ENCODE measurements around the gene SPHK2. TPM values are rescaled to one million over a fixed set of nuclear protein-coding genes. Genes with fewer than 3 reads are reported as not detected.
"Not testable (repeated sequence)": the region's sequence is repeated elsewhere in the genome, so short reads cannot be mapped to it uniquely, and the experiment has no call there.

SPHK2 gene
- total RNA-seq, 1 donor from 2014 or later = 7.2 TPM

- peaks cover 6% of the 10 kb centered on the region for H3K27me3 Mint-ChIP-seq (ENCODE audit: insufficient read depth, low read depth)
These were observed 57.6 kb downstream of the SPHK2 start for GRCh38 chr19:48676887-48677286.

DNA sequence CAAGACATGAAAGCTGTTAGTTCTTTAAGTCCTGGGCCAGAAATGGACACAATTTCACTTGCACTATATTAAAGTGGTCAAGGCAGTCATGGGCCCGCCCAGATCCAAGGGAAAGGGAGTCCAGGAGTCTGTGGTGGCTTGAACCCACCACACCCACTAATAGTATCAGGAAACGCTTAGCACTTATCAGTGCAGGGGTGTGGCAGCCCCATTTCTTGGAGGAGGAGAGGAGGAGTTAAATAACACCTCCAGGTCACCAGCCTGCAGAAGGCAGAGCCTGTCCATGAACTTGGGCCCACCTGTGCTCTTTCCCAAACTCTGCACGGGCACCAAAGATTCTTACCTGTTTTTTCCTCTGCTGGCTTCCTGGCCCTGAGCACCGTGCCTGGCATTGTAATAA, 58.9 kb downstream of the SPHK2 start:
- no peak for TF ChIP-seq EZH2 (IDR thresholded peaks at IDR 0.05)
- no peak for TF ChIP-seq CTCF (IDR thresholded peaks at IDR 0.05)
- no peak for TF ChIP-seq EZH2phosphoT487 (IDR thresholded peaks at IDR 0.05)
- H3K4me3 Mint-ChIP-seq = no peak overlapping the region
- no peak for DNase-seq (ENCODE audit: low spot score)

More at GRCh38 chr19:48676887-48677286, 57.6 kb downstream of the SPHK2 start:
- no peak overlapping the region for H3K4me3 Mint-ChIP-seq
- peaks cover 25% of the 10 kb centered on the region for H3K4me1 Mint-ChIP-seq
- peaks cover 16% of the 10 kb centered on the region for H3K27me3 ChIP-seq
- no peak overlapping the region for H3K4me3 ChIP-seq
- no peak overlapping the region for H3K27ac Mint-ChIP-seq
- H3K9me3 Mint-ChIP-seq = no peaks in the 10 kb centered on the region
- no peak for DNase-seq (ENCODE audit: low spot score)
- no peak overlapping the region for H3K27ac ChIP-seq
- H2AFZ ChIP-seq (replicated peaks) = no peak overlapping the region
- H4K20me1 ChIP-seq (ENCODE audit: low read depth) = no peaks in the 10 kb centered on the region
- H3K9ac ChIP-seq = no peak overlapping the region
- H3K79me2 ChIP-seq (ENCODE audit: low read depth) = no peaks in the 10 kb centered on the region
- H3K9me3 ChIP-seq (ENCODE audit: low read depth) = no peaks in the 10 kb centered on the region
- H3F3A ChIP-seq (ENCODE audit: low read depth) = peaks cover 9% of the 10 kb centered on the region
- TF ChIP-seq EZH2phosphoT487 (IDR thresholded peaks at IDR 0.05) = no peak
- no peak for TF ChIP-seq EZH2 (IDR thresholded peaks at IDR 0.05)
- no peak for TF ChIP-seq CTCF (IDR thresholded peaks at IDR 0.05)
- no peaks in the 10 kb centered on the region for H3K36me3 ChIP-seq
- H3K36me3 Mint-ChIP-seq = no peaks in the 10 kb centered on the region
- peaks cover 25% of the 10 kb centered on the region for H3K4me1 ChIP-seq
- no peak overlapping the region for H3K4me2 ChIP-seq

GRCh38 chr19:48680006-48680405, 60.7 kb downstream of the SPHK2 start:
- H3F3A ChIP-seq (ENCODE audit: low read depth); H3K27me3 ChIP-seq; H4K20me1 ChIP-seq (ENCODE audit: low read depth); H3K79me2 ChIP-seq (ENCODE audit: low read depth); H3K9me3 Mint-ChIP-seq; H2AFZ ChIP-seq (replicated peaks); DNase-seq (ENCODE audit: low spot score); H3K27ac ChIP-seq; H3K4me1 ChIP-seq; H3K36me3 ChIP-seq; H3K4me2 ChIP-seq; H3K36me3 Mint-ChIP-seq; H3K27ac Mint-ChIP-seq; H3K27me3 Mint-ChIP-seq (ENCODE audit: insufficient read depth, low read depth); H3K9ac ChIP-seq; H3K9me3 ChIP-seq (ENCODE audit: low read depth); H3K4me3 ChIP-seq; H3K4me3 Mint-ChIP-seq: not testable (repeated sequence)
- H3K4me1 Mint-ChIP-seq = peaks cover 10% of the 10 kb centered on the region

More for the DNA sequence above, 58.9 kb downstream of the SPHK2 start:
- no peak overlapping the region for H3K27ac Mint-ChIP-seq
- no peaks in the 10 kb centered on the region for H3K36me3 ChIP-seq
- H3K4me1 ChIP-seq = peaks cover 20% of the 10 kb centered on the region
- H2AFZ ChIP-seq (replicated peaks) = no peak overlapping the region
- H4K20me1 ChIP-seq (ENCODE audit: low read depth) = no peaks in the 10 kb centered on the region
- peaks cover 6% of the 10 kb centered on the region for H3K27me3 Mint-ChIP-seq (ENCODE audit: insufficient read depth, low read depth)
- no peaks in the 10 kb centered on the region for H3K36me3 Mint-ChIP-seq
- no peak overlapping the region for H3K27ac ChIP-seq
- H3K4me2 ChIP-seq = no peak overlapping the region
- no peak overlapping the region for H3K9ac ChIP-seq
- H3F3A ChIP-seq (ENCODE audit: low read depth) = peaks cover 9% of the 10 kb centered on the region
- H3K4me1 Mint-ChIP-seq = peaks cover 21% of the 10 kb centered on the region
- no peak overlapping the region for H3K4me3 ChIP-seq
- H3K9me3 Mint-ChIP-seq = no peaks in the 10 kb centered on the region
- no peaks in the 10 kb centered on the region for H3K79me2 ChIP-seq (ENCODE audit: low read depth)
- peaks cover 16% of the 10 kb centered on the region for H3K27me3 ChIP-seq
- H3K9me3 ChIP-seq (ENCODE audit: low read depth) = no peaks in the 10 kb centered on the region

Other genes with a start within 250 kb of the SPHK2 start
- 106 and 161 TPM in 2 replicates for gene KDELR1, start 228.0 kb upstream of the SPHK2 start, total RNA-seq (ENCODE audit: low replicate concordance)
- 0.28 and 0.45 TPM in 2 replicates for gene GRIN2D, start 225.8 kb upstream of the SPHK2 start, total RNA-seq (ENCODE audit: low replicate concordance)
- 10.6 and 31.5 TPM in 2 replicates for gene GRWD1, start 173.5 kb upstream of the SPHK2 start, total RNA-seq (ENCODE audit: low replicate concordance)
- 0.69 and 0.74 TPM in 2 replicates for gene KCNJ14, start 163.9 kb upstream of the SPHK2 start, total RNA-seq (ENCODE audit: low replicate concordance)
- 50.3 and 107 TPM in 2 replicates for gene CYTH2, start 150.1 kb upstream of the SPHK2 start, total RNA-seq (ENCODE audit: low replicate concordance)
- gene LMTK3, start 107.7 kb upstream of the SPHK2 start, total RNA-seq (ENCODE audit: low replicate concordance) = 0.02 and 3.5 TPM in 2 replicates
- gene SULT2B1, start 67.3 kb upstream of the SPHK2 start, total RNA-seq (ENCODE audit: low replicate concordance) = 1.6 TPM in 1 of 2 replicates, not detected in the other
- not detected in 2 replicates for gene SPACA4, start 12.8 kb upstream of the SPHK2 start, total RNA-seq (ENCODE audit: low replicate concordance)
- gene FAM83E, start 4.4 kb upstream of the SPHK2 start, total RNA-seq (ENCODE audit: low replicate concordance) = 0.06 and 2.6 TPM in 2 replicates
- 1,962 and 2,391 TPM in 2 replicates for gene RPL18, start 328 bp upstream of the SPHK2 start, total RNA-seq (ENCODE audit: low replicate concordance)
- gene DBP, start 17.9 kb downstream of the SPHK2 start, total RNA-seq (ENCODE audit: low replicate concordance) = 7.4 and 10.3 TPM in 2 replicates
- 12.6 and 49.8 TPM in 2 replicates for gene CA11, start 26.7 kb downstream of the SPHK2 start, total RNA-seq (ENCODE audit: low replicate concordance)
- 0.87 TPM in 1 of 2 replicates, not detected in the other for gene NTN5, start 53.5 kb downstream of the SPHK2 start, total RNA-seq (ENCODE audit: low replicate concordance)
- gene FUT2, start 76.5 kb downstream of the SPHK2 start, total RNA-seq (ENCODE audit: low replicate concordance) = 0.09 and 1.7 TPM in 2 replicates
- gene MAMSTR, start 100.2 kb downstream of the SPHK2 start, total RNA-seq (ENCODE audit: low replicate concordance) = 1.2 and 1.4 TPM in 2 replicates
- 0.86 and 3.2 TPM in 2 replicates for gene RASIP1, start 121.1 kb downstream of the SPHK2 start, total RNA-seq (ENCODE audit: low replicate concordance)
- gene IZUMO1, start 127.4 kb downstream of the SPHK2 start, total RNA-seq (ENCODE audit: low replicate concordance) = 0.19 and 0.40 TPM in 2 replicates
- gene FUT1, start 133.1 kb downstream of the SPHK2 start, total RNA-seq (ENCODE audit: low replicate concordance) = 2.9 and 5.1 TPM in 2 replicates
- gene FGF21, start 136.0 kb downstream of the SPHK2 start, total RNA-seq (ENCODE audit: low replicate concordance) = not detected in 2 replicates
- 33.5 and 63.2 TPM in 2 replicates for gene BCAT2, start 191.5 kb downstream of the SPHK2 start, total RNA-seq (ENCODE audit: low replicate concordance)
- 11.2 and 27.6 TPM in 2 replicates for gene HSD17B14, start 217.0 kb downstream of the SPHK2 start, total RNA-seq (ENCODE audit: low replicate concordance)
- 6.2 and 6.3 TPM in 2 replicates for gene PLEKHA4, start 249.1 kb downstream of the SPHK2 start, total RNA-seq (ENCODE audit: low replicate concordance)